PC-3 (cell line): ENCODE data around the gene TBC1D2. TPM values are rescaled to one million over a fixed set of nuclear protein-coding genes. Genes with fewer than 3 reads are reported as not detected.
A peak's percentile ranks its signal among the peaks of the same experiment; 100 is the strongest.

Experiments
- ATAC-seq: fragments of 200-7000 bp; cut with Tn5 transposase; 2 replicates; pipeline ENCODE4 v1.9.1; 2020; ENCODE audit warnings: mild to moderate bottlenecking, moderate library complexity
- BruUV-seq: library from RNA; stranded (reverse); fragments of 400-500 nt; replicated peaks from 2 replicates; lab custom pipeline; 2021; lab: Mats Ljungman, UMichigan
- CTCF ChIA-PET: fragments of 300-600 bp; sonication (Branson Sonifier 250); formaldehyde crosslinking; loops from one replicate; lab custom pipeline; 2022; ENCODE audit warnings: antibody characterized with exemption; lab: Charles Lee
- POLR2A ChIA-PET: fragments of 300-600 bp; sonication (Branson Sonifier 250); formaldehyde crosslinking; loops from one replicate; lab custom pipeline; 2022; ENCODE audit warnings: antibody characterized with exemption; ENCODE audit not compliant: unreplicated experiment; lab: Charles Lee
- DNase-seq: peaks from one replicate; pipeline ENCODE4 v3.0.0-alpha.2; 2015
- H2AFZ ChIP-seq: fragments of 300-600 bp; sonication (generic); 2 replicates; pipeline ENCODE4 v1.6.0; 2016; ENCODE audit warnings: antibody characterized with exemption, low read length
- H3F3A ChIP-seq: fragments of 300-600 bp; sonication (generic); one replicate; pipeline ENCODE4 v1.6.0; 2017; ENCODE audit warnings: antibody characterized with exemption, low read length, control low read depth, mild to moderate bottlenecking; ENCODE audit not compliant: unreplicated experiment
- H3K27ac ChIP-seq: fragments of 300-600 bp; sonication (generic); 2 replicates; pipeline ENCODE4 v1.5.1; 2016; ENCODE audit warnings: mild to moderate bottlenecking, low read length
- H3K27me3 ChIP-seq: fragments of 300-600 bp; sonication (generic); 2 replicates; pipeline ENCODE4 v1.6.1; 2016; ENCODE audit warnings: low read length, mixed read lengths
- H3K36me3 ChIP-seq: fragments of 300-600 bp; sonication (generic); 2 replicates; pipeline ENCODE4 v1.6.1; 2016; ENCODE audit warnings: low read depth, mixed run types, low read length, mixed read lengths
- H3K4me1 ChIP-seq: fragments of 300-600 bp; sonication (generic); 2 replicates; pipeline ENCODE4 v1.5.1; 2016; ENCODE audit warnings: low read length; ENCODE audit not compliant: insufficient read depth
- H3K4me2 ChIP-seq: fragments of 300-600 bp; sonication (generic); 2 replicates; pipeline ENCODE4 v1.6.0; 2016; ENCODE audit warnings: low read length
- H3K4me3 ChIP-seq: fragments of 300-600 bp; sonication (generic); 2 replicates; pipeline ENCODE4 v1.5.1; 2016; ENCODE audit warnings: mild to moderate bottlenecking, low read length, mixed read lengths
- H3K79me2 ChIP-seq: fragments of 300-600 bp; sonication (generic); 2 replicates; pipeline ENCODE4 v1.6.1; 2017; ENCODE audit warnings: low read length, mixed read lengths
- H3K9ac ChIP-seq: fragments of 300-600 bp; sonication (generic); 2 replicates; pipeline ENCODE4 v1.6.0; 2016; ENCODE audit warnings: mild to moderate bottlenecking, low read length
- H3K9me2 ChIP-seq: fragments of 300-600 bp; sonication (generic); replicated peaks from 2 replicates; pipeline ENCODE4 v1.6.1; 2016; ENCODE audit warnings: mixed run types, low read length, mixed read lengths
- H3K9me3 ChIP-seq: fragments of 300-600 bp; sonication (generic); 2 replicates; pipeline ENCODE4 v1.6.1; 2016; ENCODE audit warnings: low read length, mixed read lengths
- H4K20me1 ChIP-seq: fragments of 300-600 bp; sonication (generic); 2 replicates; pipeline ENCODE4 v1.6.1; 2016; ENCODE audit warnings: low read length, mixed read lengths
- EZH2 ChIP-seq: fragments of 300-600 bp; sonication (generic); IDR thresholded peaks from one replicate; pipeline ENCODE4 v1.6.1; 2017; ENCODE audit warnings: antibody characterized with exemption, mild to moderate bottlenecking, low read length; ENCODE audit not compliant: unreplicated experiment
- EZH2phosphoT487 ChIP-seq: fragments of 300-600 bp; sonication (generic); IDR thresholded peaks from 2 replicates; pipeline ENCODE4 v1.6.1; 2018; ENCODE audit warnings: mild to moderate bottlenecking, antibody characterized with exemption, low read length, borderline replicate concordance
- intact Hi-C: fragments of 100-400 bp; cut with micrococcal nuclease; formaldehyde crosslinking; loops from 2 replicates; pipeline ENCODE4 v1.9.0; 2023
- total RNA-seq: library from RNA; depleted of rRNA; stranded (reverse); fragments of >200 nt; gene quantifications from 2 replicates; pipeline ENCODE4 v1.2.3, GENCODE V29; 2014
- TF ChIP-seq, protein P1 (sequence below): fragments of 300-600 bp; sonication (generic); conservative IDR thresholded peaks from 2 replicates; pipeline ENCODE4 v1.5.1; 2017; ENCODE audit warnings: antibody characterized with exemption, low read depth, mild to moderate bottlenecking, low read length

TBC1D2 gene
- total RNA-seq, 1 experiment from 2014 or later, result 7.4 TPM

DNA sequence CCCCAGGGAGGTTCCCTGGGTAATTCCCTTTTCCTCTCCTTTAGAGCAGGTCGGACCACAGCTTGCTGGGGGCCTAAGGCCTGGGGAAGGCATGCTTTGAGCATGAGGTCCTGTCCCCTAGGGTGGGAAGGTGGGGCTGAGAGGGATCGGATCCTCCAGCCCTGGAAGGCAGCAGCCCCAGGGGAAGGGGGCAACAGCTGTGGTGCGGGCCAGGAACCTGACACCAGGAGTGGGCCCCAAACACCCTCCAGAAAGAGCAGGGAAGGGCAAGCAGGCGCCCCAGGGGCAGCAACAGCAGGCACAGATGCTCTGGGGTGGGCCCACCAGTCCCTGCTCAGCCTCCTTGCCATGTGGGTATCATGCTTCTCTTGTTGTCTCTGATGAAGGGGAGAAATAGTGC lies 59.8 kb downstream of the TBC1D2 start:
- Histone ChIP-seq H3K27me3 (no peaks in the 10 kb centered on the region), H4K20me1 (no peaks in the 10 kb centered on the region), H3K79me2 (no peaks in the 10 kb centered on the region), H3K9ac (no peak overlapping the region), H3K36me3 (no peaks in the 10 kb centered on the region), H3K4me1 (no peaks in the 10 kb centered on the region; the same call in 1 of the 2 replicates), H3K27ac (no peak overlapping the region), H3F3A (no peaks in the 10 kb centered on the region), H3K4me3 (no peak overlapping the region), H3K9me3 (no peaks in the 10 kb centered on the region), H2AFZ (no peak overlapping the region), H3K9me2 (no peaks in the 10 kb centered on the region), H3K4me2 (no peak overlapping the region)
- POLR2A ChIA-PET, result no interaction called here
- CTCF ChIA-PET, result no interaction called here
- no TSS peak for BruUV-seq
- ATAC-seq (no peak), DNase-seq (no peak)
- intact Hi-C loops, result loop anchor here (10.0 kb wide), 1 partner anchor 51 kb away; no protein-coding TSS in a partner anchor
- TF ChIP-seq EZH2phosphoT487 (no peak), EZH2 (no peak)
- TF ChIP-seq, protein P1, sequence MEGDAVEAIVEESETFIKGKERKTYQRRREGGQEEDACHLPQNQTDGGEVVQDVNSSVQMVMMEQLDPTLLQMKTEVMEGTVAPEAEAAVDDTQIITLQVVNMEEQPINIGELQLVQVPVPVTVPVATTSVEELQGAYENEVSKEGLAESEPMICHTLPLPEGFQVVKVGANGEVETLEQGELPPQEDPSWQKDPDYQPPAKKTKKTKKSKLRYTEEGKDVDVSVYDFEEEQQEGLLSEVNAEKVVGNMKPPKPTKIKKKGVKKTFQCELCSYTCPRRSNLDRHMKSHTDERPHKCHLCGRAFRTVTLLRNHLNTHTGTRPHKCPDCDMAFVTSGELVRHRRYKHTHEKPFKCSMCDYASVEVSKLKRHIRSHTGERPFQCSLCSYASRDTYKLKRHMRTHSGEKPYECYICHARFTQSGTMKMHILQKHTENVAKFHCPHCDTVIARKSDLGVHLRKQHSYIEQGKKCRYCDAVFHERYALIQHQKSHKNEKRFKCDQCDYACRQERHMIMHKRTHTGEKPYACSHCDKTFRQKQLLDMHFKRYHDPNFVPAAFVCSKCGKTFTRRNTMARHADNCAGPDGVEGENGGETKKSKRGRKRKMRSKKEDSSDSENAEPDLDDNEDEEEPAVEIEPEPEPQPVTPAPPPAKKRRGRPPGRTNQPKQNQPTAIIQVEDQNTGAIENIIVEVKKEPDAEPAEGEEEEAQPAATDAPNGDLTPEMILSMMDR, result no peak

DNA sequence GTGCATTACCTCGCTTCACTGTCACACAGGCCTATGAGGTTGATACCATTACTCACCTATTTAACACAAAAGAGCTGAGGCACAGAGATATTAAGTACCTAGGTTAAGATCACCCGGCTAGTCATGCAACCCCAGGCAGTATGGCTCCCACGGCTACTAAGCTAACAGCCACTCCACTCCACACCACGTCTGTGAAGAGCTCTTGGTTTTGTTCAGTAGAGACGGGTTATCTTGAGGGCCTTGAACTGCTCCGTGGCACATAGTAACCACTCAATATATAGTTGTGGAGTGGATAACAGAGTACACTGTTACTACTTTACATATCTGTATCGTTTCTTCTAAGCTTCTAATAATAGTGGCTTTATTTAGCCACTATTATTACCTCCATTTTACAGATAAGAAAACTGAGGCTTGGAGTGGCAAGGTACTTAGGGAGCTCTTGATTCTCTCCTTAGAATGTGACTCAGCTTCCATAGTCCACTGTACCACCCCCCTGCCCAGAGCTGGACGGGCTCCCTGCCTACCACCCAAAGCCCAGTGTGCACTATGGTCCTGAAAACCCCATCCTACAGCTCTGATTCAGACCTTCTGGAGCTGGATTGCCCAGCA lies 62.0 kb downstream of the TBC1D2 start:
- ChIA-PET POLR2A (no interaction called here), CTCF (no interaction called here)
- H3K9me3 ChIP-seq, result no peaks in the 10 kb centered on the region
- H3K27ac ChIP-seq, result no peak overlapping the region
- H3K4me2 ChIP-seq, result peak overlapping the region; percentile 94
- H3K4me1 ChIP-seq, result no peaks in the 10 kb centered on the region; the same call in 1 of the 2 replicates
- no peaks in the 10 kb centered on the region for H3K27me3 ChIP-seq
- intact Hi-C loops, result loop anchor here (2.0 to 10.0 kb wide), 4 partner anchors 49 to 121 kb away; partner anchors contain the start of gene TRIM14
- no TSS peak for BruUV-seq
- H3K79me2 ChIP-seq, result no peaks in the 10 kb centered on the region
- ATAC-seq (no peak), DNase-seq (no peak)
- no peaks in the 10 kb centered on the region for H3K9me2 ChIP-seq
- H2AFZ ChIP-seq, result peak overlapping the region; percentile 94
- H3K9ac ChIP-seq, result no peak overlapping the region
- no peaks in the 10 kb centered on the region for H3K36me3 ChIP-seq
- no peaks in the 10 kb centered on the region for H3F3A ChIP-seq
- no peaks in the 10 kb centered on the region for H4K20me1 ChIP-seq
- H3K4me3 ChIP-seq, result peak overlapping the region; percentile 78
- no peak for TF ChIP-seq EZH2phosphoT487
- TF ChIP-seq, protein P1, result no peak
- no peak for TF ChIP-seq EZH2
